PC-9 (cell line): ENCODE measurements around the gene ARHGAP44. TPM values are rescaled to one million over a fixed set of nuclear protein-coding genes. Genes with fewer than 3 reads are reported as not detected.

ENCODE experiments used
- BruUV-seq: library from RNA; stranded (reverse); fragments of 400-500 nt; replicated peaks from 2 replicates; lab custom pipeline; 2021; lab: Mats Ljungman, UMichigan
- CTCF ChIA-PET: fragments of 300-600 bp; sonication (Branson Sonifier 250); formaldehyde crosslinking; loops from one replicate; lab custom pipeline; 2022; ENCODE audit warnings: antibody characterized with exemption; lab: Charles Lee
- POLR2A ChIA-PET: fragments of 300-600 bp; sonication (Branson Sonifier 250); formaldehyde crosslinking; loops from one replicate; lab custom pipeline; 2022; ENCODE audit warnings: antibody characterized with exemption; ENCODE audit not compliant: unreplicated experiment; lab: Charles Lee
- DNase-seq, 2 experiments: peaks; one replicate each; pipeline versions ENCODE4 v3.0.0 to v3.0.0-alpha.2; 2015 to 2022; ENCODE audit warnings: mixed read lengths in 1 of 2
- H2AFZ ChIP-seq: fragments of 200-600 bp; sonication (generic); 2 replicates; pipeline ENCODE4 v1.8.1; 2017; ENCODE audit warnings: antibody characterized with exemption
- H3F3A ChIP-seq: fragments of 200-600 bp; sonication (generic); 2 replicates; pipeline ENCODE4 v1.8.1; 2017; ENCODE audit warnings: antibody characterized with exemption, mild to moderate bottlenecking, low read depth; ENCODE audit not compliant: insufficient read depth
- H3K27ac ChIP-seq: fragments of 200-600 bp; sonication (generic); 2 replicates; pipeline ENCODE4 v1.6.1; 2016; ENCODE audit warnings: mixed run types
- H3K27me3 ChIP-seq: fragments of 200-600 bp; sonication (generic); 2 replicates; pipeline ENCODE4 v1.6.1; 2016; ENCODE audit warnings: low read depth, mixed run types; ENCODE audit not compliant: insufficient read depth
- H3K36me3 ChIP-seq: fragments of 200-600 bp; sonication (generic); 2 replicates; pipeline ENCODE4 v1.6.1; 2016; ENCODE audit warnings: low read depth, mixed run types
- H3K4me1 ChIP-seq: fragments of 200-600 bp; sonication (generic); replicated peaks from 2 replicates; pipeline ENCODE4 v1.6.1; 2016; ENCODE audit warnings: mixed run types; ENCODE audit not compliant: insufficient read depth
- H3K4me2 ChIP-seq: fragments of 200-600 bp; sonication (generic); 2 replicates; pipeline ENCODE4 v1.6.1; 2017; ENCODE audit warnings: mixed run types
- H3K4me3 ChIP-seq: fragments of 200-600 bp; sonication (generic); 2 replicates; pipeline ENCODE4 v1.6.1; 2016; ENCODE audit warnings: mixed run types
- H3K79me2 ChIP-seq: fragments of 200-600 bp; sonication (generic); 2 replicates; pipeline ENCODE4 v1.6.1; 2017; ENCODE audit warnings: low read depth, mixed run types
- H3K9me2 ChIP-seq: fragments of 200-600 bp; sonication (generic); 2 replicates; pipeline ENCODE4 v1.8.1; 2017; ENCODE audit warnings: mild to moderate bottlenecking; ENCODE audit not compliant: insufficient read depth
- H3K9me3 ChIP-seq: fragments of 200-600 bp; sonication (generic); 2 replicates; pipeline ENCODE4 v1.8.1; 2016; ENCODE audit warnings: low read depth; ENCODE audit not compliant: insufficient read depth
- H4K20me1 ChIP-seq: fragments of 200-600 bp; sonication (generic); 2 replicates; pipeline ENCODE4 v1.8.1; 2017; ENCODE audit not compliant: insufficient read depth
- EZH2 ChIP-seq: fragments of 200-600 bp; sonication (generic); IDR thresholded peaks from 2 replicates; pipeline ENCODE4 v1.8.0; 2017; ENCODE audit warnings: antibody characterized with exemption, low read depth
- intact Hi-C: fragments of 100-400 bp; cut with micrococcal nuclease; formaldehyde crosslinking; loops from one replicate; pipeline ENCODE4 v1.10.0; 2022; ENCODE audit not compliant: unreplicated experiment
- total RNA-seq: library from RNA; stranded (reverse); gene quantifications from 2 replicates; pipeline ENCODE4 v1.2.3, GENCODE V29; 2021
- TF ChIP-seq, protein P1 (sequence below): fragments of 200-600 bp; sonication (generic); conservative IDR thresholded peaks from 2 replicates; pipeline ENCODE4 v1.6.1; 2017; ENCODE audit warnings: mixed run types, antibody characterized with exemption, mild to moderate bottlenecking, moderate library complexity

Gene ARHGAP44
- total RNA-seq, 1 experiment from 2014 or later, result not detected

DNA sequence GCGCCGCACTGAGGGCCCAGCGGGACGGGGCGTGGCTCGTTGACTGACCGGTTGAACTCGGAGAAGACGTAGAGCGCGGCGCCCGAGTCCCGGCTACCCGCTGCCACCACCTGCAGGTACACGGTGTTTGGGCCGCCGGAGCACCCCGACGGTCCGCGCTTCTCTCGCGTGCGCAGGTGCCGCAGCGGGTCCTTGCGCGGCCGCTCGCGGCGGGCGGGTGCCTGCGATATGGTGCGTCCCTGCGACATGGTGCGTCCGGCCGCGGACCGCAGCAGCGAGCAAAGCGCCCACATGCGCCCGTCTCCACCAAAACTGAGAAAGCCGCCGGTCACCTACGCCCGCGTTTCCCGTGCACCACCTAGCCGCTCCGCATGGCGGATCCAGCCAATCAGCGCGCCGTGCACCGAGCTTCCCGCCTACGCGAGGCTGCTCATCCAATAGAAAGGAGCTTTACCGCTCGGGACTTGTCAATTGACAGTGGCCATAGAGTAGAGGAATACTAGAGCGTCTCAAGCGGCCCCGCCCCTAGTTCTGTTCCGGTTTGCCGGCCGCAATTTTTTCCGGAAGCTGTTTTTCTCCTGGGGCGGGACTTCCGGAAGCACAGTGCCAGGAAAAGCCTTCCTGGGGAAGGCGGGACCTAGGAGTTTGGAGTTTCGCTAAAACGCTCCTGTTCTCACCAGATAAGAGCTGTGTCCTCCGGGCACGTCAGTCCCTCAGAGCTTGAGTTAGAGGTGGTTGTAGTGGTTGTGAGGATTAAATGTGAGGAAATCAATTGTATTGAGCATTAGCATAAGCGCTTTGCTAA, 228.6 kb downstream of the ARHGAP44 start, which contains the start of gene ELAC2:
TSS of gene ELAC2 (minus strand) at position 373 of the 805 bp plus-strand sequence. CDS start at position 293, 80 bp downstream.
- Histone ChIP-seq H4K20me1 (no peaks in the 10 kb centered on the region), H3K9me2 (no peaks in the 10 kb centered on the region), H3K4me3 (peak within 1 kb of the TSS; percentile 90), H3F3A (peaks cover 8% of the 10 kb centered on the region; the same call in 1 of the 2 replicates), H2AFZ (peak within 1 kb of the TSS; percentile 95), H3K9me3 (no peaks in the 10 kb centered on the region), H3K36me3 (no peaks in the 10 kb centered on the region), H3K27ac (peak within 1 kb of the TSS; percentile 65), H3K27me3 (peaks cover 6% of the 10 kb centered on the region), H3K4me1 (peaks cover 6% of the 10 kb centered on the region; the same call in 1 of the 2 replicates), H3K79me2 (peaks cover 18% of the 10 kb centered on the region), H3K4me2 (peak within 1 kb of the TSS; percentile 90)
- intact Hi-C loops, result no loop called here
- DNase-seq, result peak; percentile 94 to 97
- ChIA-PET CTCF (interaction anchor here (0.8 to 1.7 kb wide), 3 partner anchors 12 to 1909 kb away, joined by 3 to 7 read pairs (median 6); no protein-coding TSS in a partner anchor), POLR2A (interaction anchor here (0.6 to 0.7 kb wide), 4 partner anchors 22 to 1799 kb away, joined by 3 to 7 read pairs (median 4); no protein-coding TSS in a partner anchor)
- no TSS peak for BruUV-seq
- TF ChIP-seq, protein P1, sequence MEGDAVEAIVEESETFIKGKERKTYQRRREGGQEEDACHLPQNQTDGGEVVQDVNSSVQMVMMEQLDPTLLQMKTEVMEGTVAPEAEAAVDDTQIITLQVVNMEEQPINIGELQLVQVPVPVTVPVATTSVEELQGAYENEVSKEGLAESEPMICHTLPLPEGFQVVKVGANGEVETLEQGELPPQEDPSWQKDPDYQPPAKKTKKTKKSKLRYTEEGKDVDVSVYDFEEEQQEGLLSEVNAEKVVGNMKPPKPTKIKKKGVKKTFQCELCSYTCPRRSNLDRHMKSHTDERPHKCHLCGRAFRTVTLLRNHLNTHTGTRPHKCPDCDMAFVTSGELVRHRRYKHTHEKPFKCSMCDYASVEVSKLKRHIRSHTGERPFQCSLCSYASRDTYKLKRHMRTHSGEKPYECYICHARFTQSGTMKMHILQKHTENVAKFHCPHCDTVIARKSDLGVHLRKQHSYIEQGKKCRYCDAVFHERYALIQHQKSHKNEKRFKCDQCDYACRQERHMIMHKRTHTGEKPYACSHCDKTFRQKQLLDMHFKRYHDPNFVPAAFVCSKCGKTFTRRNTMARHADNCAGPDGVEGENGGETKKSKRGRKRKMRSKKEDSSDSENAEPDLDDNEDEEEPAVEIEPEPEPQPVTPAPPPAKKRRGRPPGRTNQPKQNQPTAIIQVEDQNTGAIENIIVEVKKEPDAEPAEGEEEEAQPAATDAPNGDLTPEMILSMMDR, result no peak
- no peak for TF ChIP-seq EZH2

DNA sequence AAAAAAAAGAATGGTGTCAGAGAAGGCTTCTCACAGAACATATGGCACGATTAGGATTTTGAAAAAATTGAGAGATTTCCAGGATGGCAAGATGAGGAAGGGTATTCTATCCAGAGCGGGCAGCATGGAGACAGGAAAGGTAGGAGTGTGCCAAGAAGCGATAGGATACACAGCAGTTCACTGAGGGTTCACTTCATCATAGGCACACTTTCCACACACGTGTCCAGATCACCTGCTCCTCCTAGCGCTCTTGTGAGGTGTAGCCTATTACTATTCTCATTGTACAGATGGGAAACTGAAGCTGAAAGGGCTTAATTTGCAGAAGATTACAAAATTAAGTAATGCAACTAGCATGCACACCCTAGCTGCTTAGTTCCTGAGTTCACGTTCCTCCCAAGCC, 234.7 kb downstream of the ARHGAP44 start:
- no peaks in the 10 kb centered on the region for H3K79me2 ChIP-seq
- ChIA-PET POLR2A (no interaction called here), CTCF (no interaction called here)
- no peak overlapping the region for H2AFZ ChIP-seq
- peaks cover 1% of the 10 kb centered on the region; the same call in 1 of the 2 replicates for H3K4me1 ChIP-seq
- H3K36me3 ChIP-seq, result no peaks in the 10 kb centered on the region
- H3K4me3 ChIP-seq, result no peak overlapping the region
- TF ChIP-seq EZH2, result no peak
- TF ChIP-seq, protein P1, result no peak
- intact Hi-C loops, result no loop called here
- H3K9me2 ChIP-seq, result no peaks in the 10 kb centered on the region
- H3K27ac ChIP-seq, result no peak overlapping the region
- H3K27me3 ChIP-seq, result peaks cover 14% of the 10 kb centered on the region
- no peaks in the 10 kb centered on the region for H3F3A ChIP-seq
- no peaks in the 10 kb centered on the region for H3K9me3 ChIP-seq
- peak overlapping the region; percentile 72; the same call in 1 of the 2 replicates for H3K4me2 ChIP-seq
- BruUV-seq, result no TSS peak
- H4K20me1 ChIP-seq, result no peaks in the 10 kb centered on the region
- DNase-seq, result no peak

DNA sequence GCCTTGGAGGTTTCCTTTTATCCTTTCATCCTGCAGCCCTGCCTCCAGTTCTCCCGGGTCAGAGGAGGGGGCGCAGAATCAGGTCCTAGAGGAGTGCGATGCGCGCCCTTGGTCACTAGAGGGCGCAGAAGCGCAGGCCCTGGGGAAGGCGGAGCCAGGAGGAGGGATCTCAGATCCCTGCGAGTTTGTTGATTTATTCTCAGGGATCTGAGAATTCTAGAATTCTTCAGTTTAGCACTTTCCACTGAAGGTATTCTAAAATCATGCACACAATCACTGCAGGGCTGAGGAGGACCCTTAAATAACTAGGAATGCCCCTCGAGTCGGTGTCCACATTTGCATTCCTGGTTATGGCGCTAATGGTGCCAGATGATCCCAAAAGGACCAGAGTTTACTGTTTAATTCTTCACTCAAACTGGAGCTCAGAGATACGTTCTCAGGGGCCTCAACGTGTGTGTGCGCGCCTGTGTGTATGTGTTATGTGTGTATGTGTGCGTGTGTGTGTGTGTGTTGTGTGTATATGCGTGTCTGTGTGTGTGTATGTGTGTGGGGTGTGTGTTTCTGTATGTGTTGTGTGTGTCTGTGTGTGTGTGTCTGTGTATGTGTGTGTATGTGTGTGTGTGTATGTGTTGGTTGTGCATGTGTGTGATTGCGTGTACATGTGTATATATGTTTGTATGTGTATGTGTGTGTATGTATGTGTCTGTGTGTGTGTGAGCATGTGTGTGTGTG, 235.4 kb downstream of the ARHGAP44 start:
- Histone ChIP-seq H3K4me1 (no peaks in the 10 kb centered on the region), H2AFZ (peak overlapping the region; percentile 30; the same call in 1 of the 2 replicates), H3K9me2 (no peaks in the 10 kb centered on the region), H3K4me3 (peak overlapping the region; percentile 37; the same call in 1 of the 2 replicates), H3K9me3 (no peaks in the 10 kb centered on the region), H3K79me2 (no peaks in the 10 kb centered on the region), H4K20me1 (no peaks in the 10 kb centered on the region), H3K27ac (no peak overlapping the region), H3K27me3 (peaks cover 19% of the 10 kb centered on the region), H3F3A (no peaks in the 10 kb centered on the region), H3K36me3 (no peaks in the 10 kb centered on the region), H3K4me2 (peak overlapping the region; percentile 72)
- CTCF ChIA-PET, result no interaction called here
- peak in 1 of 2 experiments; percentile 75 for DNase-seq
- TF ChIP-seq, protein P1, result peak; percentile 91
- TF ChIP-seq EZH2, result no peak
- POLR2A ChIA-PET, result interaction anchor here (0.6 kb wide), 1 partner anchor 753 kb away, joined by 8 read pairs; no protein-coding TSS in a partner anchor
- no TSS peak for BruUV-seq
- intact Hi-C loops, result no loop called here
